Measurements from ENCODE around the gene SUPT5H. TPM values are rescaled to one million over a fixed set of nuclear protein-coding genes. Genes with fewer than 3 reads are reported as not detected.
A peak's percentile ranks its signal among the peaks of the same experiment; 100 is the strongest.

SUPT5H gene
- total RNA-seq, 1 donor from 2014 or later, result 57.0 TPM

DNA sequence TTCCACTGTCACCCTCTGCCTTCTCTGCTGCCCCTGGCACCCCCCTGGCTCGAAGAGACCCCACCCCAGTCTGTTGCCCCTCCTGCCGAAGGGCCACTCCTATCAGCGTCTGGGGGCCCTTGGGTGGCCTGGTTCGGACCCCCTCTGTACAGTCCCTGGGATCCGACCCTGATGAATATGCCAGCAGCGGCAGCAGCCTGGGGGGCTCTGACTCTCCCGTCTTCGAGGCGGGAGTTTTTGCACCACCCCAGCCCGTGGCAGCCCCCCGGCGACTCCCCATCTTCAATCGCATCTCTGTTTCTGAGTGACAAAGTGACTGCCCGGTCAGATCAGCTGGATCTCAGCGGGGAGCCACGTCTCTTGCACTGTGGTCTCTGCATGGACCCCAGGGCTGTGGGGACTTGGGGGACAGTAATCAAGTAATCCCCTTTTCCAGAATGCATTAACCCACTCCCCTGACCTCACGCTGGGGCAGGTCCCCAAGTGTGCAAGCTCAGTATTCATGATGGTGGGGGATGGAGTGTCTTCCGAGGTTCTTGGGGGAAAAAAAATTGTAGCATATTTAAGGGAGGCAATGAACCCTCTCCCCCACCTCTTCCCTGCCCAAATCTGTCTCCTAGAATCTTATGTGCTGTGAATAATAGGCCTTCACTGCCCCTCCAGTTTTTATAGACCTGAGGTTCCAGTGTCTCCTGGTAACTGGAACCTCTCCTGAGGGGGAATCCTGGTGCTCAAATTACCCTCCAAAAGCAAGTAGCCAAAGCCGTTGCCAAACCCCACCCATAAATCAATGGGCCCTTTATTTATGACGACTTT lies 36.8 kb upstream of the SUPT5H start:
- peak; percentile 60 for DNase-seq (ENCODE audit: low spot score)
- ATAC-seq, result no peak

DNA sequence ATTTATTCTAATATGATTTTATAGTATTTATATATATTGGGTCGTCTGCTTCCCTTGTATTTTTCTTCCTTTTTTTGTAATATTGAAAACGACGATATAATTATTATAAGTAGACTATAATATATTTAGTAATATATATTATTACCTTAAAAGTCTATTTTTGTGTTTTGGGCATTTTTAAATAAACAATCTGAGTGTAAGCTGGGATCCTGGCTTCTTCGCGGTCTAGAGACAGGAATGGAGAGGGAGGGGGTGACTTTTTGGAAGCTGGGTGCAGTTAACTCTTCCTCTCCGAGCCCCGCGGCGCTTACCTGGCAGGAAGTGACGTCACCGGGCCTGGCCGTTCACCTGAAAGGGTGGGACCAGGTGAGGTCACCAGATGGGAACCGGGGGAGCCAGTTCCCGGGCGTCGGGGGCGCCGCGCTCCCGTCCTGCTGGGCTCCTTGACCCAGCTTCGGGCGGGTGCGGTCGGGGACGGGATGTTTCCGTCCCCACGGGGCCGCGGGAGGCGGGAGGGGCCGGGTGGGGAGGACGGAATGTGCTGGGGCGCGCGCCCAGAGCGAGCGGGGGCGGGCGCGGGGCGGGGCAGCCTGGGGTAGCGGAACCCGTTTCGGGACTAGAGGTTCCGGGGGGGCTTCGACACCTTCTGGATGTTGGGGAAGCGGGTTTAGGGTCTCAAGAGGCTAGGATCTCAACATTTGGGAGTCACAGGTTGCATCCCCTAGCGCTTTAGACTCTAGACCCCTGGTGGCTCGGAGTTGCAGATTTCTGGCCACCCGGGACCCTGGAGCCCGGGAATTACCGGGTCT lies 36.0 kb upstream of the SUPT5H start:
- DNase-seq (ENCODE audit: low spot score), result peak; percentile 96
- peak; percentile 41 for ATAC-seq

DNA sequence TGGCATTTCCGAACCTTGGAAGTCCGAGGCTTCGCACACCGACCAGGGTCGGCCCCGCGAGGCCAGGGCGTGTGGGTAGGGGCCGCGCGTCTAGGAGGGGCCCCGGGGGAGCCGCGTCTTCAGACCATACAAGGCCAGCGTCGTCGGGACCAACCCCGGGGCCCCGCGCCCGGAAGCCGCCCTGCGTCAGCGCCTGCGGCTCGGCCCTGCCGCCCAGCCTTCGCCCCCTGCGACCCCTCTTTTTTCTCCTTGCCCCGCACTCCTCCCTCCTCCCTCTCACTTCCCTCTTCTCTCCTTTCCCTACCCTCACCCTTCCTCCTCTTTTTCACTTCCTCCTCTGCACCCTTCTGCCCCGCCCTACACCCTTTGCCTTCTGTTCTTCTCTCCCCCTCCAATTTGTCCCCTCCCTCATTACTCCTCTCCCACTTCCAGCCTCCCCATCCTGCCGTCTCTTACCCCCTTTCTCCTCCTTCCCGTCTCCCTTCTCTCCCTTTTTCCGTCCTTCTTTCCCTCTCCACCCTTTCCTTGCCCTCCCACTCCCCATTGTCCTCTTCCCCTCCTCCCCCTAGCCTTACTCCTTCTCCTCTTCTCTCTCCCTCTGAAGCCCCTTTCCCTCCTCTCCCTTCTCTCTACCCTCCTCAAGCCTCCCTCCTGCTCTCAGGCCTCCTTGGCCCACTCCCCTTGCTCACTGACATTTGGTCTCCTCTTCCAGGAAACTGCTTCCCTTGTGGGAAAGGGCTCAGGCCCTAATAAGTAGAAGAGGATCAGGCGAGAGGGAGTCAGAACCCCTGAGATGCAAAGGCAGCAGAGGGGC lies 35.2 kb upstream of the SUPT5H start:
- ATAC-seq, result peak; percentile 5
- peak; percentile 75 for DNase-seq (ENCODE audit: low spot score)

DNA sequence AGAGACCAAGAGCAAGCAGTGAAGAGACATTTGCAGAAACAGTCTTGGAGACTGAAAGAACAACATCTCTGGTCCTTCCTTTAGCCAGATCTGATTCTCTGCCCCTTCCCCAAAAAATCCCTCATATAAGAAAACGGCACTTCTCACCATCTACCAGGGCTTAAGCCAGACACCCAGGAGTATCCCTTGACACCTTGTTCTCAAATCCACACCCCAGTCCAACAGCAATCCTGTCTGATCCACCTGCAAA lies 34.6 kb upstream of the SUPT5H start:
- DNase-seq (ENCODE audit: low spot score) (no peak), ATAC-seq (no peak)

DNA sequence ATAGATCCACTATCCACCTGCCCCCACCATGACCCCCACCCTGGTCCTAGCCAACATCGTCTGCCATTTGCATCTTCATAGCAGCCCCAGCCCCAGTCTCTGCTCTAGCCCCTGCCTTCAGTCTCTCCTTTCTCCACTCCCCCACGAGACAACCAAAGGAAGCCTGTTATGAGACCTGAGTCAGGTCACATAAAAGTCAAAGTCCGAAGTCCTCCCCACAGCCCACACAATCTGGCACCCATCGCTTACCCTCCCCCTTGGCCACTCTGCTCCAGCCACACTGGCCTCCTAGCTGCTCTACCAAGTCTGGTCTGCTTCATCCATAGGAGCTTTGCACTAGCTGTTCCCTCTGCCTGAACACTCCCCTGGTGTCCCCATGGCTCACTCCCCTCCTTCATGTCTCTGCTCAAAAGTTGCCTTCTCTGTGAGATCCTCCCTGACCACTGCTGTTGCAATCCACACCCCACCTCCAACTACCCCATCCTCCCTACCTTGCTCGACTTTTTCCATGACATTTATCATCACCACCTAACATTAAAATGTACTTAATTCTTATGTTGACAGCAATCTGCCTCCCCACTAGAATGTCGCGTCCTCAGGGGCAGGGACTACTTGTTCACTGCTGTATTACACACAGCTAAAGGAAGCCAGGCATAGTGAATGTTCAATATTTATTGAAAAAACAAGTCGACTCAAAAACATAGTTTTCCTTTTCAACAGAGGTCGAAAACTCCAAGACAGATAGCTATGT lies 34.1 kb upstream of the SUPT5H start:
- peak; percentile 36 for ATAC-seq
- peak; percentile 89 for DNase-seq (ENCODE audit: low spot score)

- DNase-seq (ENCODE audit: low spot score) (peak; percentile 89), ATAC-seq (peak; percentile 57)
These were observed 33.6 kb upstream of the SUPT5H start for GRCh38 chr19:39411832-39412099.

DNA sequence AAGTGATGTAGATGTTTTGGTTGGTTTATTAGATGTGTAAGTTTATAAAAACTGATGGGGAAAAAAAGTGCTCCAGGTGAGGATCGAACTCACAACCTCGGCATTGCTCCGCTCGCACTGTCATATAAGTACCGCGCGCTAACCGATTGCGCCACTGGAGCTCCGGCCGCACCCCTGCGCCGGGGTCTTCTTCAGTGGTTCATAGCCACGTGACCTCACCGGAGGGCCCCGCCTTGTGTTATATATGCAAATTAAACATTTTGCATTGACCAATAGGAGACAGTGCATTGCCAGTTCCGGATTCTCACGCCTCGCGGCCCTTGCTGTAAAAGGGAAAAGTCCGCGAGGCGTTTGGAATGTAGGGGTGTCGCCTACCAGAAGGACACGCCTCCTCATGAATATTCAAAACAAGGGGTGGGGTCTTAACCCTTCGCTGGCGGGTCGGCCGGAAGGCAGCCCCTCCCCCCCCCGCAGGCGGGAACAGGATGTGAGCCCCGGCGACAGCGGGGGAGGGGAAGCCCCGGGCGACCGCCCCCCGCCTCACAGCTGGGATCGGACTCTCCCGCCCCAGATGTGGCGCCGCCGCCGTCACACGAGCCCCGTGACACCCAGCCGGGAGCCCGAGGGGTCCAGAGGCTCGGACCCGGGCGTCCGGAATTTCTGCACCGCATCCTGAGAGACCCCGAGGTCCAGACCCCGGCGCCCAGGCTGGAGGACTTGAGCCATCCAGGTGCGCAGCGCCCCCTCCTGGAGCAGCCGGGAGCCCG lies 33.1 kb upstream of the SUPT5H start, which contains the start of gene PLEKHG2:
TSS of gene PLEKHG2 (plus strand) at position 570 of the 767 bp plus-strand sequence. CDS start 1,418 bp downstream, outside the sequence.
- ATAC-seq, result peak; percentile 55
- peak; percentile 97 for DNase-seq (ENCODE audit: low spot score)

DNA sequence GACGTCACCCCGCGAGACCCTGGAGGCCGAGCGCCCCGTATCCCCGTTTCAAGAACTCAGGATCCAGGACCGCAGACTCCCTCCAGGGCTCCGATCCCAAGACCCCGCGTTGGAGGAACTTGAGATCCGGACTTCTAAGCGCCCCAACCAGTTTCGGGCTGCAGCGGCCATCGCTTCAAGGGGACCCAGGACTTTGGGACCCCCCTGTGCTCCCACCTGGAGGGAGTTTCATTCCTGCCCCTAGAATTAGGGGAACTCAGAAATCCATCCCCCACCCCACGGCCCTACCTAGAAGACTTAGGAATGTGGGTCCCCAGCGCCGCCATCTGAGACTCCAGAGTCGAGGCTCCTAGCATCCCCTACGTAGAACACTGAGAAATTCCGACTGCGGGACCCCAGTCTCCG lies 32.5 kb upstream of the SUPT5H start:
- no peak for ATAC-seq
- DNase-seq (ENCODE audit: low spot score), result no peak

DNA sequence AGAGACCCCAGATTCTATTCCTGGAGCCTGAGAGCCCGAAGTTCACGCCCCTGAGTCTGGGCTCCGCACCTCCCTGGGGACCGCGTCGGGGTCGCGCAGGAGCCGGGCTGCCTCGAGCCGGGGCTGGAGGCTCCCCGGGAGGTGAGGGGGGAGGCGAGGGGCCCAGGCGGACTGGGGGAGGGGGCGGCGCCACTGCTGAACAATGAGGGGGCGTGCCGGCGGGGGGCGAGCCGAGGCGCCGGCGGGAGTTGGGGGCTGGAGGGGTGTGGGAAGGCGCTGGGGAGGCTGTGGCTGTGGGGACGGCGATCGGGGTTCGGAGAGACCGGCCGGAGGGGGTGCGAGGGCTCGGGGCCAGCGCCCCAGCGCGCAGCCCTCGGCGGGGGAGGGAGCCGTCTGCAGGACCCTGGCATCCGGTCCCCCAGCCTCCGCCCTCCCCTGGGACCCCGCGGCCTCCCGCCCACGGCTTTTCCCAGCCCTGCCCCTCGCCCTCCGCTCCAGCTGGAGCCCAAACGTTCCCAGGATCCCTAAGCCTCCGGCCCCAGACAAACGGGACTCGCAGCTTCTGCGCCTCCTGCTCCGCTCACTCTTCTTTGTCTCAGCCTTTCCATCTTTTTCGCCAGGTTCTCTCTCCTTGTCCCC lies 32.0 kb upstream of the SUPT5H start:
- no peak for DNase-seq (ENCODE audit: low spot score)

DNA sequence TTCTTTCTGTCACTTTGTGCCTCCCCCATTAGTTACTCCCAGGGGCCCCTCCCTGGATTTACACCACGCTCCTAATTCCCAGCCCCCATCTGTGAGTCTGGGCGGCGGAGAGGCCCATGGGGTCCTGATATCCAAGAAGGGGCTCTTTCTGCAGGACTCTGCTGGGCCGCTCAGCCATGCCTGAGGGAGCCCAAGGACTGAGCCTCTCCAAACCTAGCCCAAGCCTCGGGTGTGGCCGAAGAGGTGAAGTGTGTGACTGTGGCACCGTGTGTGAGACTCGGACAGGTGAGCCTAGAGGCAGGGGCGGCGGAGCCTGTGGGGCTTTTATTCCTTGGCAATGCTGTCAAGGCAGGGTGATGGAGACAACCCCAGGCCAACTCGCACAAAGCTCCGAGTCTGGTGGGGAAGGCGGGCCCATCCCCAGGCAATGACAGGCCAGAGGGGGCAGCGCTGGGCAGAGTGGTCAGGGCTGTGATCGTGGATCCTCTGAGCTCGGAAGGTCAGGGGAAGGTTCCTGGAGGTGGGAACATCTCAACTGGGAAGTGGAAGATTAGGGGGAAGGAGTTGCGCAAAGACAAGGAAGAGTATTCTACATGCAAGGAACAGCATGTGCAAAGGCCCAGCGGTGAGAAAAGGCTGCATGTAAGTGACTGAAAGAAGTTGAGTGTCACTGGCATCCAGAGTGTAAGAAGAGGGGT lies 31.3 kb upstream of the SUPT5H start:
- ATAC-seq (no peak), DNase-seq (ENCODE audit: low spot score) (no peak)

More for the DNA sequence above, 32.0 kb upstream of the SUPT5H start:
- ATAC-seq, result no peak

DNA sequence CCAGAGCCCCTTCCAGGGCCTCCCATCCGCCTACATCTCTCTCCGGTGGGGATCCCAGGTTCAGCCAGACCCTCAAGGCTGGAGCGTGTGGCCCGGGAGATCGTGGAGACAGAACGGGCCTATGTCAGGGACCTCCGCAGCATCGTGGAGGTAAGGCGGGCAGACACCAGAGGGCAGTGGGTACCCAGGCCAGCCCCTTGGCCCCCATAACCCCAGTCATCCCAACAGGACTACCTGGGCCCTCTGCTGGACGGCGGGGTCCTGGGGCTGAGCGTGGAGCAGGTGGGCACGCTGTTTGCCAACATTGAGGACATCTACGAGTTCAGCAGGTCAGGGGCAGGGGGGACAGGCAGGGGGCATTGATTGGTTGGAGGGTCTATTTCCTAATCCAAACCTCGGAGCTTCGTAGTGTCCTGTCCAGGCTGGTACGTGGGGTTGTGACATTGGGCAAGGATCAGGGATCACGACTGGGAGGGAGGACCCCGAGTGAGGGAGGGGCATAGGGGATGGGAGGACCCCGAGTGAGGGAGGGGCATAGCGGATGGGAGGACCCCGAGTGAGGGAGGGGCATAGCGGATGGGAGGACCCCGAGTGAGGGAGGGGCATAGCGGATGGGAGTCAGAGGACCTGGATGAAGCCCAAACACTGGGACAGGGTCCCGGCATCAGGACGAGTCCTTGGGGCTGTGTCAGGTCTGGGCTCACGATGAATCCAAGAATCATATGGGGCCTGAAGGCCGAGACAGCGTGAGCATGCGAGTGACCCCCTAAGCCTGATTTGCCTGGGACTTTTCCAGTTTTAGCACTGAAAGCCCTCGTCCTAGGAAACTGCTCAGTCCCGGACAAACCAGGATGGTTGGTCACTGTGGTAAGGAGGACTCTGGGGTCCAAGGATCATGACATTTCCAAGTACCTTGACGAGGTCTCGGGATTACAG lies 30.0 kb upstream of the SUPT5H start:
- DNase-seq (ENCODE audit: low spot score) (no peak), ATAC-seq (no peak)

DNA sequence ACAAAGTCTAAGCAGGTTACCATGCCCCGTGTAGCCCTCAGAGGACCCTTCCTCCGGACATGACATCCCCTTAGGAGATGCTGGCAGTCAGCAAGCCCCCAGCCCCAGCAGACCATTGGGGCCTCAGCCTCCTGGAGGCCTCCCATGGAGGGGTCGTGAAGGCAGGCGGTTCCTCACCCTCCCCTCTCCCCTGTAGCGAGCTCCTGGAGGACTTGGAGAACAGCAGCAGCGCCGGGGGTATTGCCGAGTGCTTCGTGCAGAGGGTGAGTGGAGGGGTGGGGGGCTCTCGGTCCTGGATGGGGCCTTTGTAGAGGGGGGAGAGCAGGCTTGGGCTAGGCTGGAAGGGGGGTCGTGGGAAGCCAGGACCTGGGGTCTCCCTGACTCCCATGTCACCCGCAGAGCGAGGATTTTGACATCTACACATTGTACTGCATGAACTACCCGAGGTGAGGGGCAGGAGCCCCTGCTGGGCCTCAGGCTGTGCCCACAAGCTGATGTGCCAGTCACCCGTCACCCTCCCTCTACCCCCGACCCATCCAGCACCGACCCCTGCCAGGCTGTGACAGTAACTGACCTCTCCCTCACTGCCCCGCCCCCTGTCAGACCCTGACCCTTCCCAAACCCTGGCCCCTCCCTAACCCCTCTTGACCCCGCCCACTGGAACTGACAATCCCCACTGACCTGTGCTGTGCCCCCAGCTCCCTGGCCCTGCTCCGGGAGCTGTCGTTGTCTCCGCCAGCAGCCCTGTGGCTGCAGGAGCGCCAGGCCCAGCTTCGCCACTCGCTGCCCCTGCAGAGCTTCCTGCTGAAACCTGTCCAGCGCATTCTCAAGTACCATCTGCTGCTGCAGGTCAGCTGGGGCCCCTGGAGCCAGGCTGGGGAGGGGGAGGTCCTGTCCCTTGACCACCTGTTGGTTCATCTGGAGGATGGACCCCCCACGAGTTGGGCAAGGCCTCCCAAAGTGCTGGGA lies 28.9 kb upstream of the SUPT5H start:
- ATAC-seq, result no peak
- DNase-seq (ENCODE audit: low spot score), result no peak

DNA sequence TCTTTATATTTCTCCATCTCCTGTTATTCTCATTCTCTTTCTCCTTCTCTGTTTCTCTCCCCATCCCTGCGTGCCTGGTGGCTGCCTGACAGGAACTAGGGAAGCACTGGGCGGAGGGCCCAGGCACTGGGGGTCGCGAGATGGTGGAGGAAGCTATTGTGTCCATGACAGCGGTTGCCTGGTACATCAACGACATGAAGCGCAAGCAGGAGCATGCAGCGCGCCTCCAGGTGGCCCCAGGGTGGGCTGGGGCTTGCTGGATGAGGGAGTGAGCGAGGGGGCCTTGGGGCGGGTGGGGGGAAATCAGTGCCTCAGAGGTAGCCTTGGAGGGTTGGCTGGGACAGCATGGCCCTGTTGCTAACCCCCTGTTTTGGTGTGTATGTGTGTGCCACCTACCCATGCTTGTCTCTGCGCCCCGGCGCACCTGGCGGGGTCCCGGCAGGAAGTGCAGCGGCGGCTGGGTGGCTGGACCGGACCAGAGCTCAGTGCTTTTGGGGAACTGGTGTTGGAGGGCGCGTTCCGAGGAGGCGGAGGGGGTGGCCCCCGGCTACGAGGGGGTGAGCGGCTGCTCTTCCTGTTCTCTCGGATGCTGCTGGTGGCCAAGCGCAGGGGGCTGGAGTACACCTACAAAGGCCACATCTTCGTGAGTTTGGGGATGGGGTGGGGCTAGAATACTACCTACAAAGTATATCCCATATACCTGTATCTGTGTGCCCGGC lies 27.8 kb upstream of the SUPT5H start:
- no peak for DNase-seq (ENCODE audit: low spot score)
- ATAC-seq, result no peak

DNA sequence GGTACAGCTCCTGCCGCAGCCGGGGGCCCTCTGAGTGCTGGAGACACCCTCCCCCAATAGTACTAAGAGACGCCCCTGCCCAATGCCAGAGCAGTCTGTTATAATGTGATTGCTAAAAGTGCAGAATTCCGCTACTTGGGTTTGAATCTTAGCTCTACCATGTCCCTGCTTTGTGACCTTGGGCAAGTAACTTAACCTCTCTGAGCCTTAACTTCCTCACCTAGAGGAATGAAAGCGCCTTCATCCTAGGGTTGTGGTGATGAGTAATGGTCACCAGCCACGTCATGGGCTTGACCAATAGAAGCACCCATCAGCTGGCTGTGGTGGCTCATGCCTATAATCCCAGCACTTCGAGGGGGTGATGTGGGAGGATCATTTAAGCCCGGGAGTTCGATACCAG lies 26.4 kb upstream of the SUPT5H start:
- no peak for DNase-seq (ENCODE audit: low spot score)
- no peak for ATAC-seq

DNA sequence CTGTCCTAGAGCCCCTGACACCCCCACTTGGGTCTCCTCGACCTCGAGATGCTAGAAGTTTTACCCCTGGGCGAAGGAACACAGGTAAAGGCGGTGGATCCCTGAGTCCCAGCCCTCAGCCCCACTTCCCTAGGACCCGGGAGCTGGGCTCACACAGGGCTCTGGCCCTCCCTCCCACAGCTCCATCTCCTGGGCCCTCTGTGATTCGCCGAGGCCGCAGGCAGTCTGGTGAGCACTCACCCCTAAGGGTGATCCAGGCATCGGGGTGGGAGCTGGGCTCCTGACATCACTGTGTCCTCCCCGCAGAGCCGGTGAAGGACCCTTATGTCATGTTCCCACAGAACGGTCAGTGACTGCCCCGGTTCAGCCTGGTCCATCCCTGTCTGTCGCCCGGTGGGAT lies 24.6 kb upstream of the SUPT5H start:
- ATAC-seq (no peak), DNase-seq (ENCODE audit: low spot score) (no peak)

DNA sequence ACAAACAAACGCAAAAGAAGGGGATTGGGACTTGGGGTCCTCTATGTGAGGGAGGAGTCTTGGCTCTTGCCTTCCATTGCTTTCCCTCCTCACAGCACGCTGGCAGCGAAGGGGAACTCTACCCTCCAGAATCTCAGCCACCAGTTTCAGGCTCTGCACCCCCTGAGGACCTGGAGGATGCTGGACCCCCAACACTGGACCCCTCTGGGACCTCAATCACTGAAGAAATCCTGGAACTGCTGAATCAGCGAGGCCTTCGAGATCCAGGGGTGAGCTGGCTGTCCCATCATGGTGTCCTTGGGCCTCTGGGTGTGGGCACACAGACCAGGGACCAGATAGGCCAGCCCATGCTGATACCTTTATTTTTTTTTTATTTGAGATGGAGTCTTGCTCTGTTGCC lies 23.4 kb upstream of the SUPT5H start:
- ATAC-seq (no peak), DNase-seq (ENCODE audit: low spot score) (no peak)

Measured in left lobe of liver (tissue), 2 donors.